Measurements from ENCODE around the gene CLDN15.

GRCh38 chr7:101185258-101185839, 52.3 kb downstream of the CLDN15 start:
- TF ChIP-seq ZNF274 (IDR thresholded peaks at IDR 0.05; ENCODE audit: low read depth, low read length) = no peak
- TF ChIP-seq YY1 (IDR thresholded peaks at IDR 0.05; ENCODE audit: insufficient read depth, insufficient read length) = no peak
- no peak for TF ChIP-seq SUZ12 (IDR thresholded peaks at IDR 0.05; ENCODE audit: extremely low read depth, insufficient read depth, insufficient read length)
